Stimulated activated naive B cell treated with anti-CD40 and anti-IgM and Interleukin-4, amounts not matched to agents 10 μg/mL and 1 μg/mL and 100 μg/mL, for 72 hours (primary cell): Measurements from ENCODE around the gene CCDC12.

ENCODE experiments used
- ATAC-seq, 2 donors: fragments of 150-1000 bp; cut with Tn5 transposase; replicated peaks; 2 replicates each; pipeline ENCODE4 v1.10.0; 2021; ENCODE audit warnings: moderate library complexity in 1 of 2
- DNase-seq: peaks from one replicate; pipeline ENCODE4 v3.0.0; 2021
- H3K27ac Mint-ChIP-seq: one replicate; pipeline ENCODE4 v1.8.0; 2022; ENCODE audit warnings: mild to moderate bottlenecking, mixed read lengths
- H3K27me3 Mint-ChIP-seq, 2 donors: one replicate each; pipeline ENCODE4 v1.8.0; 2022; ENCODE audit warnings: mixed read lengths in 2 of 2
- H3K36me3 Mint-ChIP-seq, 2 donors: one replicate each; pipeline ENCODE4 v1.8.0; 2022; ENCODE audit warnings: mixed read lengths in 2 of 2, mild to moderate bottlenecking in 1 of 2
- H3K4me1 Mint-ChIP-seq, 2 donors: one replicate each; pipeline ENCODE4 v1.8.0; 2022; ENCODE audit warnings: mixed read lengths in 2 of 2, mild to moderate bottlenecking in 1 of 2
- H3K4me3 Mint-ChIP-seq, 2 donors: one replicate each; pipeline ENCODE4 v1.8.0; 2022; ENCODE audit warnings: mild to moderate bottlenecking in 2 of 2, mixed read lengths in 2 of 2, moderate library complexity in 1 of 2
- H3K9me3 Mint-ChIP-seq, 2 donors: one replicate each; pipeline ENCODE4 v1.8.0; 2022; ENCODE audit warnings: mixed read lengths in 2 of 2, mild to moderate bottlenecking in 1 of 2

The CCDC12 gene

DNA sequence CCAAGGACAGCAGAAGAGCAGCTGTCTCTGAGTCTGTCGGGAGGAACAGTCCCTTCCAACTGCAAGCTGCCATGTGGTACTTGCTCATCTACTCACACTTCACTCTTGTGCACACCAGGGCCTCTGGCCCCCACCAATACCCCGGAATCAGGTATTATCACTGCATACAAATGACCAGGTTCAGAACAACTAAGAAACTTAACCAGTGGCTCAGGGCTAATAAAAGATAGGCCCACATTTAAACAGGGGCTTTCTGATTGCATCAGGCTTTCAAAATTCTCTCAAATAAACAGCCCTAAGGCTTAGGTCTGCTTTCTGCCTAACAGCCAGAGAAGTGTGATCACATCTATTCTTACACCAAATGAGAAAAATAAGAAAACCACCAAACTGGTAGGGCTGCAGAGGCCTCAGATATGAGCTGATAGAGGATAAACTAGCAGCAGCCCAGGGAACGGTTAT is 20.7 kb downstream of the CCDC12 start:
- no peaks in the 10 kb centered on the region for H3K27me3 Mint-ChIP-seq
- peak overlapping the region; percentile 47 to 64 for H3K4me3 Mint-ChIP-seq
- H3K4me1 Mint-ChIP-seq: peaks cover 79 to 95% of the 10 kb centered on the region in 2 donors
- DNase-seq: no peak
- H3K9me3 Mint-ChIP-seq: no peaks in the 10 kb centered on the region
- no peak for ATAC-seq
- peak overlapping the region; percentile 95 for H3K27ac Mint-ChIP-seq
- H3K36me3 Mint-ChIP-seq: peaks cover 44 to 67% of the 10 kb centered on the region in 2 donors

GRCh38 chr3:46955157-46955556 is 21.4 kb downstream of the CCDC12 start:
- peak overlapping the region; percentile 95 for H3K27ac Mint-ChIP-seq
- no peaks in the 10 kb centered on the region for H3K27me3 Mint-ChIP-seq
- DNase-seq (no peak), ATAC-seq (no peak)
- H3K36me3 Mint-ChIP-seq: peaks cover 37 to 61% of the 10 kb centered on the region in 2 donors
- no peaks in the 10 kb centered on the region for H3K9me3 Mint-ChIP-seq
- peaks cover 73 to 95% of the 10 kb centered on the region in 2 donors for H3K4me1 Mint-ChIP-seq
- peak overlapping the region; percentile 36 to 75 for H3K4me3 Mint-ChIP-seq

GRCh38 chr3:46954178-46954577 is 22.4 kb downstream of the CCDC12 start:
- DNase-seq (no peak), ATAC-seq (peak; percentile 17 to 22)
- Mint-ChIP-seq H3K9me3 (no peaks in the 10 kb centered on the region), H3K27ac (peak overlapping the region; percentile 95), H3K36me3 (peaks cover 28 to 54% of the 10 kb centered on the region in 2 donors), H3K4me3 (peak overlapping the region; percentile 68 to 75), H3K27me3 (no peaks in the 10 kb centered on the region), H3K4me1 (peaks cover 71 to 95% of the 10 kb centered on the region in 2 donors)

- H3K4me3 Mint-ChIP-seq: peak overlapping the region; percentile 68 to 75
- peak overlapping the region; percentile 95 for H3K27ac Mint-ChIP-seq
- peaks cover 70 to 95% of the 10 kb centered on the region in 2 donors for H3K4me1 Mint-ChIP-seq
- DNase-seq: peak; percentile 76
- no peaks in the 10 kb centered on the region for H3K27me3 Mint-ChIP-seq
- peaks cover 26 to 52% of the 10 kb centered on the region in 2 donors for H3K36me3 Mint-ChIP-seq
- ATAC-seq: peak; percentile 83 to 84
- H3K9me3 Mint-ChIP-seq: no peaks in the 10 kb centered on the region
Measured at GRCh38 chr3:46953234-46954010, 23.1 kb downstream of the CCDC12 start.

DNA sequence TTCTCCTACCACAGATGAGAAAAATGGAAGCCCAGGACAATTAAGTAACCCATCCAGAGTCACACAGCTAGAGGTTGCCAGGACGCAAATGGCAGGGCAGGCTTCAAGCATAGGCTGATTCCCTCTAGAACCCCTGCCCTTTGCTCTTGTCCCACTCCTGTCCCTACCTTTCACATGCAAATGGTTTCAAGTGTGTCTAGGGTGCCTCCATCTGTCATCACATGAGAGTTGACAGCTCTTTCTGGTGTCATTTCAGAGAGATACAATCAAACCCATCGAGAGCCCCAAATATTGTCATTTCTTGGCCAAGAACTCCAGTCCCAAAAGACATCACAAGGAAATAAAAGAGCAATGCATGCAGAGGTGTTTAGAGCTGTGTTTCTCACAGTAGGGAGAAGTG is 23.7 kb downstream of the CCDC12 start:
- peaks cover 72 to 95% of the 10 kb centered on the region in 2 donors for H3K4me1 Mint-ChIP-seq
- no peaks in the 10 kb centered on the region for H3K9me3 Mint-ChIP-seq
- H3K27me3 Mint-ChIP-seq: no peaks in the 10 kb centered on the region
- H3K4me3 Mint-ChIP-seq: peak overlapping the region; percentile 43 to 45
- DNase-seq: no peak
- H3K27ac Mint-ChIP-seq: peak overlapping the region; percentile 95
- no peak for ATAC-seq
- peaks cover 26 to 54% of the 10 kb centered on the region in 2 donors for H3K36me3 Mint-ChIP-seq

DNA sequence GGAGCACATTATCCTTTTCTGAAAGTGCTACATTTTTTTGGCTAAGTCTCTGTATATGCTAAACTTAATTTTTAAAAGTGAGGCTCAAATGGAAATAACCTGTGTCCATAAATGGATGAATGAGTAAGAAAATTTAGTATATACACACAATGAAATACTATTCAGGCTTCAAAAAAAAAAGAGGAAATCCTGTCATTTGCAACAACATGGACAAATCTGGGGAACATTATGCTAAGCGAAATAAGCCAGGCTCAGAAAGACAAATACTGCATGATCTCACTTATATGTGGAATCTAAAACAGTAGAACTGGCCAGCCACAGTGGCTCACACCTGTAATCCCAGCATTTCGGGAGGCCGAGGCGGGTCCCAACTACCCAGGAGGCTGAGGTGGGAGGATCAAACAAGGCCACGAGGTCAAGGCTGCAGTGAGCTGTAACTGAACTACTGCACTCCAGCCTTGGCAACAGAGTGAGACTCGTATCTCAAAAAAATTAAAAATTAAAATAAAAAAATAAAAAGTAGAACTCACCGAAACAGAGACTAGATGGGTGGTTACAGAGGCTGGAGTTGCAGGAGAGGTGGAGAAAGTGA is 25.8 kb downstream of the CCDC12 start:
- no peak overlapping the region for H3K4me3 Mint-ChIP-seq
- peaks cover 32 to 64% of the 10 kb centered on the region in 2 donors for H3K36me3 Mint-ChIP-seq
- H3K27ac Mint-ChIP-seq: no peak overlapping the region
- no peaks in the 10 kb centered on the region for H3K9me3 Mint-ChIP-seq
- DNase-seq (no peak), ATAC-seq (no peak)
- peaks cover 78 to 97% of the 10 kb centered on the region in 2 donors for H3K4me1 Mint-ChIP-seq
- H3K27me3 Mint-ChIP-seq: no peaks in the 10 kb centered on the region

DNA sequence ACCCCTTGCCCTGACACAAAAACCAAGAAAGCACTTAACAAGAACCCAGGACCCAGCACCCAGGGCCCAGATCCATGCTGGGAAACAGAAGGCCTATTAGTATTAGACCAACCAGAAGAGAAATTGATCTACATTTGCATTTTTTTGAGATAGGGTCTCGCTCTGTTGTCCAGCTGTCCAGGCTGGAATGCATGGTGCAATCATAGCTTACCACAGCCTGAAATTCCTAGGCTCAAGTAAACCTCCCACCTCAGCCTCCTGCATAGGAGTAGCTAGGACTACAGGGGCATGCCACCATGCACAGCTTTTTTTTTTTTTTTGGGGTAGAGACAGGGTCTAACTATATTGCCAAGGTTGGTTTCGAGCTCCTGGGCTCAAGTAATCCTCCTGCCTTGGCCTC is 26.4 kb downstream of the CCDC12 start:
- peaks cover 35 to 63% of the 10 kb centered on the region in 2 donors for H3K36me3 Mint-ChIP-seq
- H3K4me1 Mint-ChIP-seq: peaks cover 75 to 97% of the 10 kb centered on the region in 2 donors
- H3K9me3 Mint-ChIP-seq: no peaks in the 10 kb centered on the region
- H3K27ac Mint-ChIP-seq: peak overlapping the region; percentile 79
- H3K27me3 Mint-ChIP-seq: no peaks in the 10 kb centered on the region
- peak overlapping the region in 1 of 2 donors; percentile 59 for H3K4me3 Mint-ChIP-seq
- ATAC-seq: no peak
- DNase-seq: no peak

GRCh38 chr3:46948830-46949671 is 27.5 kb downstream of the CCDC12 start:
- H3K27me3 Mint-ChIP-seq: no peaks in the 10 kb centered on the region
- ATAC-seq: peak; percentile 23 to 40
- H3K36me3 Mint-ChIP-seq: peaks cover 40 to 67% of the 10 kb centered on the region in 2 donors
- DNase-seq: no peak
- no peaks in the 10 kb centered on the region for H3K9me3 Mint-ChIP-seq
- peak overlapping the region; percentile 65 for H3K27ac Mint-ChIP-seq
- H3K4me3 Mint-ChIP-seq: peak overlapping the region; percentile 50 to 57
- H3K4me1 Mint-ChIP-seq: peaks cover 75 to 97% of the 10 kb centered on the region in 2 donors

- no peak for ATAC-seq
- DNase-seq: no peak
- Mint-ChIP-seq H3K4me3 (peak overlapping the region; percentile 50 to 58), H3K27me3 (no peaks in the 10 kb centered on the region), H3K36me3 (peaks cover 42 to 72% of the 10 kb centered on the region in 2 donors), H3K9me3 (no peaks in the 10 kb centered on the region), H3K4me1 (peaks cover 77 to 97% of the 10 kb centered on the region in 2 donors), H3K27ac (peak overlapping the region; percentile 94)
Measured at GRCh38 chr3:46947981-46948791, 28.4 kb downstream of the CCDC12 start.

DNA sequence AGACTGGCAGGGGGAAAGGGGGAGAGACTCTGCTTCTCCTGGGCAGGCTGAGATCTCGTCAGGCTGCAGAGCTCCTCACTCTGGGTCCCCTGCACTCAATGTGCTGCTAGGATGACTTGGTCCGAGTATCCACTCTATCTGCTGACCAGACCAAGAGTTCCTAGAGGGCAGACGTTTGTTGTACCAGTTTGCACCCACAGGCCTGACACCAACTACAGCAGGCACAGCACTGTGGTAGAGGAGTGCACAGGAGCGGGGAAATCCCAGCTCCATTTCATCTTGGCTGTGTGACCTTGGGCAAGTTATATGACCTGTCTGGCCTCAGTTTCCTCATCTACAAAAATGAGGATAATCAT is 29.0 kb downstream of the CCDC12 start:
- Mint-ChIP-seq H3K36me3 (peaks cover 42 to 74% of the 10 kb centered on the region in 2 donors), H3K4me3 (peak overlapping the region; percentile 52 to 58), H3K9me3 (no peaks in the 10 kb centered on the region), H3K27me3 (no peaks in the 10 kb centered on the region), H3K27ac (peak overlapping the region; percentile 94), H3K4me1 (peaks cover 77 to 97% of the 10 kb centered on the region in 2 donors)
- no peak for DNase-seq
- ATAC-seq: no peak

DNA sequence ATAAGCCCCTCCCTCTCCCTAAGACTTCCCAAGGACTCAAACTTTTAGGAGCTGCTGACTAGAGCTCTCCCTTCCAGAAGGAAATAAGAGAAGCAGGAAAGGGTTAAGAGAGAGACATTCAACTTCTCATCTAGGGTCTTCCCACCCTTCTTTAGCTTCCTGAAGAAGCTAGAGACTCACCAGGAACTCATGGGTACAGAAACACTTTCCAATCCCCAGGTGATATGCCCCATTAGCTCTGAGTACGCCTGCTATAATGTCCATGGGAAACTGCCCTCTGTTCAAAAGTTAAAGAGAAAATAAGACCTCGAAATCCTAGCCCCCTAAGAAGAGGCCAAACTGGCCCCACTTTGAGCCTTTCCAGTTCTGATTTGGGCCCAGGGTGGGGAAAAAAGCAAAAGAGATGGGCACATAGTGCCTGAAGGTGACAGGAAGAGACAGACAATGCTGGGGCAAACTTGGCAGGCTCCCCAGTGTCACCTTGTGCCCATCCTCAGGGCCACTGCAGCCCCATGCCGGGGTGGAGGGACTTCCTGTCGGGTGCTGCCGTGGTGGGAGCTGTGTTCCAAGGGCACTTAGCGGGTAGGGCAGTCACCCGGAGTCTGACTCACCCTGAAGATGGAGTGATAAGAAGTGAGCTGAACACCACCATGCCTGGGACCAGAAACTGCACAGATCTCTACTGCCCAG is 29.5 kb downstream of the CCDC12 start:
- Mint-ChIP-seq H3K4me1 (peaks cover 76 to 97% of the 10 kb centered on the region in 2 donors), H3K27me3 (no peaks in the 10 kb centered on the region), H3K36me3 (peaks cover 40 to 71% of the 10 kb centered on the region in 2 donors), H3K9me3 (no peaks in the 10 kb centered on the region), H3K4me3 (peak overlapping the region; percentile 52 to 58), H3K27ac (peak overlapping the region; percentile 94)
- ATAC-seq: peak in 1 of 2 donors; percentile 19
- DNase-seq: no peak

DNA sequence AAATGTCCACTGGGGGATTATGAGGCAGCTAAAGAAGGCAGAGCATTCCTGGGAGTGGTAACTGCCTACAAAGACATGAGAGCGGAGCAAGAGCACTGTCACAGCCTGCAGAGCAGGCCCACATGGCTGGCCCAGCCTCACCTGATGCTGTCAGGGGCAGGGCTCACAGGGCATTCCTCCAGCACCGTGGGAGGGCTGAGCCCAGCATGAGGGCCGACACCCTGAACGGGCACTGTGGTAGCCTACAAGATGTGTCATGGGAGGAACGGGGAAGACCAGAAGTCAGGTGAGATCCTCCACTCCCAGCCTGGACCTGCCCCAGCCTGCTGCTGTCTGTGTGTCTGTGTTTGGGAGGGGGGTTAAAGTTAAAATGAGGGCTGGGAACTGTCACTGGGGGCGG is 30.1 kb downstream of the CCDC12 start:
- H3K27ac Mint-ChIP-seq: peak overlapping the region; percentile 94
- no peaks in the 10 kb centered on the region for H3K27me3 Mint-ChIP-seq
- DNase-seq: no peak
- H3K9me3 Mint-ChIP-seq: no peaks in the 10 kb centered on the region
- peaks cover 74 to 99% of the 10 kb centered on the region in 2 donors for H3K4me1 Mint-ChIP-seq
- peak overlapping the region in 1 of 2 donors; percentile 15 for H3K4me3 Mint-ChIP-seq
- no peak for ATAC-seq
- H3K36me3 Mint-ChIP-seq: peaks cover 39 to 68% of the 10 kb centered on the region in 2 donors

DNA sequence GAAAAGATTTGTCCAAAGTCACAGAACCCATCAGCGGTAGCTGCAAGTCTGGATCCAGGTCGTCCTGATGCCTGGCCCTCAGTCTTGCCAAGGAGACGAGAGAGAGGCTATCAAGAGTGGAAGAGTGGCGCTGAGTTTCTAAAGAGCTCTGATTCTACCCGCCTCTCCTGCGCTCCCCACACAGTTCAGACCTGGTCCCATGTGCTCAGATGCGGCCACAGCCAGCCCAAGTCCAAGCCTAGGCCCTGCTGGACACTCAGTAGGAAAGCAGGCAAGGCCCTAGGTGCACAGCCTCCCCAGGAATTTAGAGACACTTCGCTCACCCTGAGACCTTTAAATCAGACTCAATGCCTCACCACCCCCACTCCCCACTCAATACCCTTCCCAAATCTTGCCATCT is 32.4 kb downstream of the CCDC12 start:
- peak overlapping the region; percentile 88 for H3K27ac Mint-ChIP-seq
- DNase-seq (no peak), ATAC-seq (no peak)
- peaks cover 82 to 98% of the 10 kb centered on the region in 2 donors for H3K4me1 Mint-ChIP-seq
- peak overlapping the region; percentile 5 to 48 for H3K4me3 Mint-ChIP-seq
- H3K9me3 Mint-ChIP-seq: no peaks in the 10 kb centered on the region
- H3K27me3 Mint-ChIP-seq: no peaks in the 10 kb centered on the region
- peaks cover 54 to 76% of the 10 kb centered on the region in 2 donors for H3K36me3 Mint-ChIP-seq
